ENCODE data around the gene AMBRA1. TPM values are rescaled to one million over a fixed set of nuclear protein-coding genes. Genes with fewer than 3 reads are reported as not detected.

AMBRA1 gene
- total and polyA plus RNA-seq, 9 donors: 9.6 to 15.8 (median 13.5) TPM

- Histone ChIP-seq H3K4me3 (ENCODE audit: low read length) (no peak overlapping the region), H3K4me1 (ENCODE audit: control insufficient read depth, insufficient read depth, low read length) (peaks cover 6% of the 10 kb centered on the region), H3K9me3 (replicated peaks; ENCODE audit: control insufficient read depth, low read depth, low read length) (no peaks in the 10 kb centered on the region), H3K36me3 (ENCODE audit: control insufficient read depth, insufficient read depth, low read length) (peaks cover 3% of the 10 kb centered on the region), H3K27me3 (ENCODE audit: control insufficient read depth, insufficient read depth, low read length) (no peaks in the 10 kb centered on the region), H3K27ac (ENCODE audit: low read length) (no peak overlapping the region)
- no peak for DNase-seq
- no CpG with 5 or more reads among the region's 4 CpGs for WGBS (ENCODE audit: insufficient coverage)
These were observed 58.1 kb downstream of the AMBRA1 start for GRCh38 chr11:46535688-46536087.

DNA sequence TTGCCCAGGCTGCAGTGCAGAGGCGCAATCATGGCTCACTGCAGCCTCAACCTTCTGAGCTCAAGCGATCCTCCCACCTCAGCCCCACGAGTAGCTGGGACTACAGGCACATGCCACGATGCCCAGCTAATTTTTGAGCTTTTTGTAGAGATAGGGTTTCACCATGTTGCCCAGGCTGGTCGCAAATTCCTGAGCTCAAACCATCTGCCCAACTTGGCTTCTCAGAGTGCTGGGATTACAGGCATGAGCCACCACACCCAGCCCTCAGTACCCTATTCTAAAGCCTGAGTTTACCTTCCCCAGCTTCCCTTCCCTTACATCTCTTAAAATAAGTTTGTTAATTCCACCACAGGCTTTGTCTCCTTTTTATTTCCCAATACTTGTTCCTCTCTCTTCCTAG lies 59.1 kb downstream of the AMBRA1 start:
- Histone ChIP-seq H3K4me3 (ENCODE audit: low read length) (no peak overlapping the region), H3K27me3 (ENCODE audit: control insufficient read depth, insufficient read depth, low read length) (no peaks in the 10 kb centered on the region), H3K36me3 (ENCODE audit: control insufficient read depth, insufficient read depth, low read length) (no peaks in the 10 kb centered on the region), H3K27ac (ENCODE audit: low read length) (no peak overlapping the region), H3K4me1 (ENCODE audit: control insufficient read depth, insufficient read depth, low read length) (peaks cover 6% of the 10 kb centered on the region), H3K9me3 (replicated peaks; ENCODE audit: control insufficient read depth, low read depth, low read length) (no peaks in the 10 kb centered on the region)
- WGBS (ENCODE audit: insufficient coverage): 81% methylated on average over 5 of the region's 5 CpGs
- DNase-seq: peak; percentile 36

DNA sequence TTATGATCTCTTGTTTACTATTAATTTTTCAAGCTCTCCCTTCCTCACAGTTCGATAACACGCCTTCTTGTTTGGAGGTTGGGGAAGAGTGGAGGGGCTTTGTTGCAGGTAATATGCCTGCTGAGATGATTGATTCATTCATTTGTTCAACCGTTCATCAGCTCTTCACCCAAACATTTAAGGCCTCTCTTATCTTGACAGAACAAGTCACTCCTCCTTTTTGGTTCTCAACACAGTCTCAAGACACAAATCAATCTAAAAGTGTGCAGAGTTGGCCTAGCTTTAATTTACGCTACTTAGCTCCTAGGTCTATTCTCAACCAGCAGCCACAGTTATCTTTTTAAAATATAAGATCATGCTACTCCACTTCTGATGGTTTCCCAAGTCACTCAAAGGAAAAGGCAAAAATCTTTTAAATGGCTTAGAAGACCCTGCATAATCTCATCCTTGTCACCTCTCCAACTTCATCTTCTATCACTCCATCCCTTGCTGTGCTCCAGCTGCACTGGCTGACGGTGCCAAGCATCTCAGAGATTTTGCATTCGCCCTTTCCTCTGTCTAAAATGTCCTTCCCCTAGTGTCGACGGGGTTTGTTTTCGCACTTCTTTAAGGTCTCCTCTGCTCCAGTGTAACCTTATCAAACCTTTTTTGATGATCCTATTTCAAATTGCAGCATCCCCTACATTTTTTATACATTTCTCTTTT lies 60.3 kb downstream of the AMBRA1 start:
- H3K27ac ChIP-seq (ENCODE audit: low read length): no peak overlapping the region
- no peaks in the 10 kb centered on the region for H3K27me3 ChIP-seq (ENCODE audit: control insufficient read depth, insufficient read depth, low read length)
- H3K9me3 ChIP-seq (replicated peaks; ENCODE audit: control insufficient read depth, low read depth, low read length): no peaks in the 10 kb centered on the region
- no peak for DNase-seq
- 67% methylated on average over 6 of the region's 9 CpGs for WGBS (ENCODE audit: insufficient coverage)
- no peak overlapping the region for H3K4me3 ChIP-seq (ENCODE audit: low read length)
- H3K36me3 ChIP-seq (ENCODE audit: control insufficient read depth, insufficient read depth, low read length): no peaks in the 10 kb centered on the region
- H3K4me1 ChIP-seq (ENCODE audit: control insufficient read depth, insufficient read depth, low read length): peaks cover 6% of the 10 kb centered on the region

- Histone ChIP-seq H3K36me3 (ENCODE audit: control insufficient read depth, insufficient read depth, low read length) (no peaks in the 10 kb centered on the region), H3K9me3 (replicated peaks; ENCODE audit: control insufficient read depth, low read depth, low read length) (peaks cover 3% of the 10 kb centered on the region), H3K27ac (ENCODE audit: low read length) (no peak overlapping the region), H3K27me3 (ENCODE audit: control insufficient read depth, insufficient read depth, low read length) (no peaks in the 10 kb centered on the region), H3K4me1 (ENCODE audit: control insufficient read depth, insufficient read depth, low read length) (peaks cover 6% of the 10 kb centered on the region), H3K4me3 (ENCODE audit: low read length) (no peak overlapping the region)
- no peak for DNase-seq
- no CpG with 5 or more reads among the region's 6 CpGs for WGBS (ENCODE audit: insufficient coverage)
These were observed 63.8 kb downstream of the AMBRA1 start for GRCh38 chr11:46529928-46530574.

DNA sequence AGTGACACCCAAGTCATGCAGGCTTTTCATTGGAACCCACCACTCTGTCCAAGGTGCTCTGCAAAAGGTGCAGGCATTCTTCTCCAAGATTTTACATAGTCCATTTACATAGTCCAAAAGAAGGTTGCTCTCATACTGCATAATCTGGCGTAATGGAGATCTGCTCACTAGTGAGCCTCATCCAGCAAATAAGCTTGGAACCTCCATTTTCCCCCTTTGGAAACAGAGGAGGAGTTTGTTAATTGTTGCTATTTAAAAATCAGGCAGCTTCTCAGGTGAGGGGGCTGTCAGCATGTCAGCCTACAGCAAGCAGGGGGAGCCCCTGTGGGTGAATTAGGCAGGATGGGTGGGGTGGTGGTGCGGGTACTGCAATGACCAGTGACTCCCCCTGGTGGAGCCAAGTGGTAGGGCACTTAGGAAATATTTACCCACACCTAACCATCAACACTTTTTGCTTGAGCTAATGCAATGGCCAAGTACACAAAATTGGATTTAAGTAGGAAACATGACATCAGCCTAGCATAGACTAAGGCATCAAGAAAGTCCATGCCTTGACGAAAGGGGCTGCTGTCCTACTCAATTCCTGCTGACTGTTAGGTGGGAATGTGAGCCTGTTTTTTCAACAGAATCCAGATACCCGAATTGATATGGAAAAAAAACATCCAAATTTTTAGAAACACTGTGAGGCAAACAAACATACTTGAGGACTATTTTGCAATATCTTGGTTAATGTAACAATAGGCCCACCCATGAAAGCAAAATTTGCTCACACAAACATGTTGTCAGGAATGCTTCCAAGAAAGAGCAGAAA lies 64.5 kb downstream of the AMBRA1 start:
- Histone ChIP-seq H3K27ac (ENCODE audit: low read length) (no peak overlapping the region), H3K4me1 (ENCODE audit: control insufficient read depth, insufficient read depth, low read length) (peaks cover 2% of the 10 kb centered on the region), H3K4me3 (ENCODE audit: low read length) (no peak overlapping the region), H3K9me3 (replicated peaks; ENCODE audit: control insufficient read depth, low read depth, low read length) (peaks cover 3% of the 10 kb centered on the region), H3K36me3 (ENCODE audit: control insufficient read depth, insufficient read depth, low read length) (no peaks in the 10 kb centered on the region), H3K27me3 (ENCODE audit: control insufficient read depth, insufficient read depth, low read length) (no peaks in the 10 kb centered on the region)
- DNase-seq: peak; percentile 25
- WGBS (ENCODE audit: insufficient coverage): no CpG with 5 or more reads among the region's 4 CpGs

- H3K9me3 ChIP-seq (replicated peaks; ENCODE audit: control insufficient read depth, low read depth, low read length): peaks cover 3% of the 10 kb centered on the region
- DNase-seq: no peak
- no peaks in the 10 kb centered on the region for H3K4me1 ChIP-seq (ENCODE audit: control insufficient read depth, insufficient read depth, low read length)
- WGBS (ENCODE audit: insufficient coverage): 100% methylated on average over 1 of the region's 8 CpGs
- H3K36me3 ChIP-seq (ENCODE audit: control insufficient read depth, insufficient read depth, low read length): no peaks in the 10 kb centered on the region
- no peak overlapping the region for H3K27ac ChIP-seq (ENCODE audit: low read length)
- no peaks in the 10 kb centered on the region for H3K27me3 ChIP-seq (ENCODE audit: control insufficient read depth, insufficient read depth, low read length)
- H3K4me3 ChIP-seq (ENCODE audit: low read length): no peak overlapping the region
These were observed 65.3 kb downstream of the AMBRA1 start for GRCh38 chr11:46528445-46529094.

GRCh38 chr11:46527591-46528130 lies 66.2 kb downstream of the AMBRA1 start:
- H3K36me3 ChIP-seq (ENCODE audit: control insufficient read depth, insufficient read depth, low read length): no peaks in the 10 kb centered on the region
- DNase-seq: peak; percentile 34
- no peak overlapping the region for H3K27ac ChIP-seq (ENCODE audit: low read length)
- no peak overlapping the region for H3K4me3 ChIP-seq (ENCODE audit: low read length)
- H3K9me3 ChIP-seq (replicated peaks; ENCODE audit: control insufficient read depth, low read depth, low read length): peaks cover 3% of the 10 kb centered on the region
- no CpG with 5 or more reads among the region's 1 CpG for WGBS (ENCODE audit: insufficient coverage)
- H3K27me3 ChIP-seq (ENCODE audit: control insufficient read depth, insufficient read depth, low read length): no peaks in the 10 kb centered on the region
- no peaks in the 10 kb centered on the region for H3K4me1 ChIP-seq (ENCODE audit: control insufficient read depth, insufficient read depth, low read length)

DNA sequence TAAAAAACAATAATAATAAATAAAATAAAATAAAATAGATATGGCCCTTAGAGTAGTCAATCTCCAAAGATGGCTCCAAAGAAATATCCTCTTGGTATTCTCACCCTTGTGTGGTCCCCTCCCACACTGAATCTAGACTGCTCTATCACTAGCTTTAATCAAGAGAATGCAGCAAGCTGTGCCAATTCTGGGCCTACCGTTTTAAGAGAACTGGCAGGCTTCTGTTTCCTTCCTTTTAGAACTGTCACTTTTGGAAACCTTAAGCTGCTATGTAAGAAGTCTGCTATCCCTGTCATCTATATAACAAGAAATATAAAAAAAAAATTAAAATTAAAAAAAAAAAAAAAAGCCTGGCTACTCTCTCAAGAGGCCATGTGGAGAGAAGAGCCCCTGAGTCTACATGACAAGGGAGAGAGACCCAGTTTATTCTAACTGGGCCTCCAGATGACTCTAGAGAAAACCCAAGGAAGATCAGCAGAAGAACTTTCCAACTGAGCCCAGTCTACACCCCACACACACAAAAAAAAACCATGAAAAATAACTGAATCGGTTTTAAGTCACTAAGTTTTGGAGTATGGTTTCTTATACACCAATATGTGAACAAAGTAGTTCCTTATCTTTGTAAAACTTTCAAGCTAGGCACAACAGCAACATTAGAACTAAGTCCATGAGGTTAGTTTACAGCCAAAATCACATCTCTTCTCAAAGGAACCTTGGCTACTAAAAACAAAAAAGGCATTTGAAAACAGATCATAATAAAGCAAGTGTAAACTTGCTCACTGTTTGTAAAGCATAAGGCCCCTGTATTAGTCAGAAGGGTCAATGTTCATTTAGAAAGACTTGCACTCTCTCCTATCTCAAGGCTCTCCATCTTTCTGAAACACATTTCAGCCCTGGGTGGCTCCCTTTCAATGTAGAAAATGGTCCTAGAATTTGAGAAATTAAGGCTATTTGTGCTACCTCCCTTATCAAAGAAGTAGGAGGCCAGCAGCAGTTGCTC lies 67.3 kb downstream of the AMBRA1 start:
- no peak for DNase-seq
- peaks cover 3% of the 10 kb centered on the region for H3K9me3 ChIP-seq (replicated peaks; ENCODE audit: control insufficient read depth, low read depth, low read length)
- no peaks in the 10 kb centered on the region for H3K27me3 ChIP-seq (ENCODE audit: control insufficient read depth, insufficient read depth, low read length)
- H3K4me3 ChIP-seq (ENCODE audit: low read length): no peak overlapping the region
- peaks cover 7% of the 10 kb centered on the region for H3K4me1 ChIP-seq (ENCODE audit: control insufficient read depth, insufficient read depth, low read length)
- no CpG with 5 or more reads among the region's 2 CpGs for WGBS (ENCODE audit: insufficient coverage)
- no peak overlapping the region for H3K27ac ChIP-seq (ENCODE audit: low read length)
- H3K36me3 ChIP-seq (ENCODE audit: control insufficient read depth, insufficient read depth, low read length): no peaks in the 10 kb centered on the region

- Histone ChIP-seq H3K4me3 (ENCODE audit: low read length) (no peak overlapping the region), H3K27me3 (ENCODE audit: control insufficient read depth, insufficient read depth, low read length) (no peaks in the 10 kb centered on the region), H3K36me3 (ENCODE audit: control insufficient read depth, insufficient read depth, low read length) (no peaks in the 10 kb centered on the region), H3K9me3 (replicated peaks; ENCODE audit: control insufficient read depth, low read depth, low read length) (peaks cover 3% of the 10 kb centered on the region), H3K27ac (ENCODE audit: low read length) (no peak overlapping the region), H3K4me1 (ENCODE audit: control insufficient read depth, insufficient read depth, low read length) (peaks cover 14% of the 10 kb centered on the region)
- DNase-seq: no peak
These were observed 69.5 kb downstream of the AMBRA1 start for GRCh38 chr11:46524201-46524770.
